IPS-18c (cell line): ENCODE data around the gene KLHL18.
"Not testable (repeated sequence)": the region's sequence is repeated elsewhere in the genome, so short reads cannot be mapped to it uniquely, and the experiment has no call there.

Experiments used
- H3K4me3 ChIP-seq: 2 replicates; pipeline ENCODE4 v1.7.0; 2013; ENCODE audit warnings: low read depth, mild to moderate bottlenecking, low read length, moderate library complexity; ENCODE audit not compliant: insufficient read depth
- H3K9me3 ChIP-seq: one replicate; pipeline ENCODE4 v1.6.1; 2013; ENCODE audit warnings: mild to moderate bottlenecking, low read length, moderate library complexity; ENCODE audit not compliant: control insufficient read depth, insufficient read depth

Gene KLHL18

GRCh38 chr3:47337656-47338055 is 54.9 kb downstream of the KLHL18 start:
- no peak overlapping the region for H3K4me3 ChIP-seq
- no peaks in the 10 kb centered on the region for H3K9me3 ChIP-seq

DNA sequence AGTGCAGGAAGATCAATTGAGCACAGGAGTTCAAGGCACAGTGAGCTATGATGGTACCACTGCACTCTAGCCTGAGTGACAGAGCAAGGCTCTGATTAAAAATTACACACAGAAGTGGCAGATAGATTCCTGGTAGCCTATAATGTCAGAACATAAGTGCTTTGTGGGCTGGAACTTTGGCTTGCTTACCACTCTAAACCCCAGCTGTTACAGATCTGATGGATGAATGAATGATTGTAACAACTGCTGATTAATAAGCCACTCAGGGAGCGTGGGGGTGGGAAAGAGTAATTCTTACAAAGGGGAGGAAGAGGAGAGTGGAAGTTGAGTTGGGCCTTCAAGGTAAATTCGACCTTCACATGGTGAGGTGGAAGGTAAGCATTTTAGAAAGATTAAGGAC is 57.2 kb downstream of the KLHL18 start:
- no peak overlapping the region for H3K4me3 ChIP-seq
- H3K9me3 ChIP-seq, result no peaks in the 10 kb centered on the region

GRCh38 chr3:47340866-47341265 is 58.1 kb downstream of the KLHL18 start:
- H3K9me3 ChIP-seq, result no peaks in the 10 kb centered on the region

GRCh38 chr3:47342151-47342550 is 59.4 kb downstream of the KLHL18 start:
- H3K4me3 ChIP-seq, result no peak overlapping the region
- no peaks in the 10 kb centered on the region for H3K9me3 ChIP-seq

More at GRCh38 chr3:47340866-47341265, 58.1 kb downstream of the KLHL18 start:
- no peak overlapping the region for H3K4me3 ChIP-seq

- Histone ChIP-seq H3K4me3 (no peak overlapping the region), H3K9me3 (no peaks in the 10 kb centered on the region)
Observed at GRCh38 chr3:47342812-47343211, 60.1 kb downstream of the KLHL18 start.

- Histone ChIP-seq H3K9me3 (no peaks in the 10 kb centered on the region), H3K4me3 (no peak overlapping the region)
Observed at GRCh38 chr3:47343471-47343971, 60.8 kb downstream of the KLHL18 start.

GRCh38 chr3:47344971-47345370 is 62.2 kb downstream of the KLHL18 start:
- H3K9me3 ChIP-seq, result no peaks in the 10 kb centered on the region

DNA sequence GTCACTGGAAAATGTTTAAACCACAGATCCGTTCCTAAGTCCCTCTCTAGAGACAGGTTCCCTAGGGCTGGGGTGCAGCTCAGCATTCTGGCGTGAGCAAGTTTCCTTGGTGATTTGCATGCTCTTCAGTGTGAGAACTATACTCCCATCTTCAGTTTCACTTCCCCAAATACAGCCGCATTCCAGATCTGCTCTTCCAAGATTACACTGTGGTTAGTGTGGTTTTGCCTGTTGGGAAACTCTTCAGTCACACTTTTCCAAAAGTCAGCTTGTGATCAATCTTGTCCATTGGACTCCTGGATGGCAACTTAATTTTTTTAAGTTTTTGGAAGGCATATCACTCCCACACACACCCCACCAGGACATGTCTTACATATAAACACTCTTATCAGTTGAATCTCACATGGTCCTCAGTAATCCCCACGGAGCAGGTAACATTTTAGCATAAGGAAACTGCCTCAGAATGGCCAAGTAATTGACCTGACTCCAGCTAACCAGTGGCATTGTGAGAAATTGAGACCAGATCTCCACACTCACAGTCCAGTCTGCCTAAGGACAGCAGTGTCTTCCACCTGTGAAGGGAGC is 64.6 kb downstream of the KLHL18 start:
- Histone ChIP-seq H3K4me3 (no peak overlapping the region), H3K9me3 (no peaks in the 10 kb centered on the region)

More at GRCh38 chr3:47344971-47345370, 62.2 kb downstream of the KLHL18 start:
- H3K4me3 ChIP-seq, result no peak overlapping the region

DNA sequence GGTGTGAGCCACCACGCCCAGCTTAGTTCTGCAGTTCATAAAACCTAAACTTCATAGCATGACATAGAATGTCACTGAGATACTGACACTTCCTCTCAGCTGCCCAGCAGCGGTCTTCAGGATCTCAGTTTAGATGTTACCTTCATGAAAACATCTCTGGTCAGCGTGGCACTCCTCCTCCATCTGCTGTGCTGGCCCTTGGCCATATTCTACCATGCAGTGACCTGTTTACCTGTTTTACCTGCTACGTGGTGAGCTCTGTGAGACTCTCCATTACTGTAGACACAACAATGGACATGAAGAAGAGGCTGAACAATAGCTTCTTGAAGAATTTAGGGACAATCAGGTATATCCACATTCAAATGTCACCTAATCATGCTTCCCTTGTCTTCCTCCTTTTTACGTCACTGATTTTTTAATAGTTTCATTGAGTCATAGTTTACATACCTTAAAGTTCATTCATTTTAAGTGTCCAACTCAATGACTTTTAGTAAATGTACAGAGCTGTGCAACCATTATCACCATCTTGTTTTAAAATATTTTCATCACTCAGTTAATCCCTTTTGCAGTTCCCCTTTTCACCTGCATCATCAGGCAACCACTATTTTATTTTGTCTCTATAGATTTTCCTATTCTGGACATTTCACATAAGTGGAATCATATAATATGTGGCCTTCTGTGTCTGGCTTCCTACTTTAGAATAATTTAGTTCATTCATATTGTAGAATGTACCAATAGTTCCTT is 65.8 kb downstream of the KLHL18 start:
- Histone ChIP-seq H3K4me3 (no peak overlapping the region), H3K9me3 (no peaks in the 10 kb centered on the region)

- no peak overlapping the region for H3K4me3 ChIP-seq
- H3K9me3 ChIP-seq, result peaks cover 6% of the 10 kb centered on the region
Observed at GRCh38 chr3:47355010-47355409, 72.3 kb downstream of the KLHL18 start.

DNA sequence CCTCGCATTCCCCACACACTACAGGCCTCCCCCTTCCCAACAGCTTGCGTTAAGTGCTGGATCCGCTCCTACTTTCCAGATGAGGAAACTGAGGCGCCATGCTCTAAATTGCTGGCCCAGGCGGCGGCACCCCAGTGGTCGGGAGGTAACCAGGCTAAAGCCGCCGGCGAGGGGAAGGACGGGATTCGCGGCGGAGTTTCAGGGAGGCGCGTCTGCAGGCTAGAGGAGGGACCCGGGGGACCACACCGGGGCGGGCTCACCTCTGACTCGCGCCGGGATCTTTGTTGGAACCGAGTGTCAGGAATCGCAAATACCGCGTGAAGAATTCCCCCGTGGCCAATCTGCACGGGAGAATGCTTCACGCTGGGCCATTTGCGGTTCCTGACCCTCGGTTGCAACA is 73.5 kb downstream of the KLHL18 start:
- H3K9me3 ChIP-seq, result peaks cover 6% of the 10 kb centered on the region
- H3K4me3 ChIP-seq, result no peak overlapping the region

DNA sequence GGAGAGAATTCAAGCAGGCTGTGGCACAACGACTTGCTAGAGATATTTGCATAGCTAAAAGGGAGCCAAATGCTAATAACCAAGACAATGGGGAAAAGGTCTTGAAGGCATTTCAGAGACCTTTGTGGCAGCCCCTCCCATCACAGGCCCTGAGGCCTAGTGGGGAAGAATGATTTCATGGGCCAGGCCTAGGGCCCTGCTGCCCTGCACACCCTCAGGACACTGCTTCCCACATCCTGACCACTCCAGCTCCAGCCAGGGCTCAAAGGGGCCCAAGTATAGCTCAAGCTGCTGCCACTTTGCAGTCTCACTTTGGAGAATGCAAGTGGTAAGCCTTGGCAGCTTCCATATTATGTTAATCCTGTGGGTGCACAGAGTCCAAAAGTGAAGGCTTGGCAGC is 76.6 kb downstream of the KLHL18 start:
- H3K9me3 ChIP-seq, result peaks cover 6% of the 10 kb centered on the region
- H3K4me3 ChIP-seq, result no peak overlapping the region

DNA sequence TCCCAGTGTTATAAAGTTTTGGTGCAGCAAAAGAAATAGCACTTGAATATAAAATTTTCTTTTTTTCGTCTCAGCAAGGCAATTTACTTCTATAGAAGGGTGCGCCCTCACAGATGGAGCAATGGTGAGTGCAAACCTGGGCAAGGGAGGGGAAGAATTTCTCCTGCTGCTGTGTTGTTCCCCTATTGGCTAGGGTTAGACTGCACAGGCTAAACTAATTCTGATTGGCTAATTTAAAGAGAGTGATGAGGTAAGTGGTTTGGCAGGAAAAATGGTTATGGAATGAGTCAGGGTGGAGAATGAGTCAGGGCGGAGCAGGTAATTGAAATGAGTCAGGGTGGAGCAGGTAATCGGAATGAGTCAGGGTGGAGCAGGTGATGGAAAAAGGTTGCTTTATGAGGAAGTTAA is 77.4 kb downstream of the KLHL18 start:
- not testable (repeated sequence) for H3K9me3 ChIP-seq, H3K4me3 ChIP-seq

DNA sequence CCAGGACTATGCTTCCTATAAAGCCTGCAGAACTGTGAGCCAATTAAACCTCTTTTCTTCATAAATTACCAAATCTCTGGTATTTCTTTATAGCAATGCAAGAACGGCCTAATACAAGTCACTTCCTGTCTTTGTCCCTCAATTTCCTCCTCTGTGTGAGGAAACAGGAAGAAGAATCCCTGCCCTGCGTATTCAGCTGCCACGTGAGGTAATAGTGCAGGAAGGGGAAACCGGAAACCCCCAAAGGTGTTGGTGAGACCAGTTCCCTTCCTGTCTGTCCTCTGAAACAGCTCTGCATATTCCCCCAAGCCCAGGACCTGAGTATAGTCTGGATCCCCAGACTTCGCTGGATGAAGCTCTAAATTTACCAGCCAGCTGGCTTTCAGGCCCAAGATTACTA is 80.0 kb downstream of the KLHL18 start:
- no peak overlapping the region for H3K4me3 ChIP-seq
- H3K9me3 ChIP-seq, result peaks cover 3% of the 10 kb centered on the region

DNA sequence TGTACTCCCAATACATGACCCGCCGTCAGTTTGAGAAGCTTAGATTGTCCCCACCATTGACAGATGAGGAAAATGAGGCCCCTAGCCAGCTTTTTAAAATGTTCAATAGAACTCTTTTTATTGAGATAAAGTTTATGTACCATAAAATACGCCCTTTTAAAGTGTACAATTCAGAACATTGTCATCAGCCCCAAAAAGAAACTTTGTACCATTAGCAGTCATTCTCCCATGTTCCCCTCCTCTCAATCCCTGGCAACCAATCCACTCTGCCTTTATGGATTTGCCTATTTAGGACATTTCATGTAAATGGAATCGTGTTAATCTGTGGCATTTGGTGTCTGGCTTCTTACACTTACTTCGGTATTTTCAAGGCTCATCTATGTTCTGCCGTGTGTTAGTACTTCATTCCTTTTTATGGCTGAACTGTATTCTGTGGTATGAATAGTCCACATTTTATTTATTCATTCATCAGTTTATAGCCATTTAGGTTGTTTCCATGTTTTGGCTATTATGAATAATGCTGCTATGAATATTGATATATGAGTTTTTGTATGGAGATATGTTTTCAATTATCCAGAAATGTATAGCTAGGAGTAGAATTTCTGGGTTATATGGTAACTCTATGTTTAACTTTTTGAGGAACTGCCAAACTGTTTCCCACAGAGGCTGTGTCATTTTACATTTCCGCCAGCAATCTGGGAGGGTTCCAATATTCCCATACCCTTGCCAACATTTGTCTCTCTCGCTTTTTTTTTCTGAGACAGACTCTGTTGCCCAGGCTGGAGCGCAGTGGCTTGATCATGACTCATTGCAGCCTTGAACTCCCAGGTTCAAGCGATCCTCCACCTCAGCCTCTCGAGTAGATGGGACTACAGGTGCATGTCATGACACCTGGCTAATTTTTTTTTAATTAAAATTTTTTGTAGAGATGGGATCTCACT is 82.7 kb downstream of the KLHL18 start:
- Histone ChIP-seq H3K9me3 (no peaks in the 10 kb centered on the region), H3K4me3 (no peak overlapping the region)

DNA sequence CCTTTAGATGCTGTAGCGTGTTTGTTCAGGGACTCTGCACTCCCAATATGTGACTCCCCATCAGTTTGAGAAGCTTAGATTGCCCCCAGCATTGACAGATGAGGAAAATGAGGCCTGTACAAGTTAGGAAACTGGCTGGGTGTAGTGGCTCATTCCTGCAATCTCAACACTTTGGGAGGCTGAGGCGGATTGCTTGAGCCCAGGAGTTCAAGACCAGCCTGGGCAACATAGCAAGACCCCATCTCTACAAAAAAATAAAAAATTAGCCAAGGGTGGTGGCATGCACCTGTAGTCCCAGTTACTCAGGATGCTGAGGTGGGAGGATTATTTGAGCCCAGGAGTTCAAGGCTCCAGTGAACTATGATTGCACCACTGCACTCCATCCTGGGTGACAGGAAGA is 84.1 kb downstream of the KLHL18 start:
- no peaks in the 10 kb centered on the region for H3K9me3 ChIP-seq

DNA sequence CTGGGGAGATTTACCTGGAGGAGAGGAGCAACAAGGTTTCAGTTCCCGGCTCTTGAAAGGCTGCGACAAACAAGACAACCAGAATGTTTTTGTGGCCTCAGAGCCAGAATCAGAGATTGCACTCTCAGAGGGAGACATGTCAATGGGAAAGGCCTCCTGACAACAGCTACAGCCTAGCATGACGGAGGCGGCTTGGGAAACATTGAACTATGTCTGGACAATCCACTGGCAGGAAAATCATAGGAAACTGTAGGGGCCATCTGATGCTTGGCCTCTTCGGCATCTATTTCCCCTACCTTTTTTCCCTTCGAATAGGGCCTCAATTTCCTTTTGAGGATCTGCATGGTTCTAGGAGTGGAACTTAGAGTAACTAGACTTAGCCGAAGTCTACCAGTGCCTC is 84.9 kb downstream of the KLHL18 start:
- no peak overlapping the region for H3K4me3 ChIP-seq
- H3K9me3 ChIP-seq, result no peaks in the 10 kb centered on the region

More for the DNA sequence above, 84.1 kb downstream of the KLHL18 start:
- no peak overlapping the region for H3K4me3 ChIP-seq

- H3K9me3 ChIP-seq, result not testable (repeated sequence)
Observed at GRCh38 chr3:47370020-47370419, 87.3 kb downstream of the KLHL18 start.

More at GRCh38 chr3:47370020-47370419, 87.3 kb downstream of the KLHL18 start:
- not testable (repeated sequence) for H3K4me3 ChIP-seq
